Measurements from ENCODE around the gene LSM14A. TPM values are rescaled to one million over a fixed set of nuclear protein-coding genes. Genes with fewer than 3 reads are reported as not detected.
"Not testable (repeated sequence)": the region's sequence is repeated elsewhere in the genome, so short reads cannot be mapped to it uniquely, and the experiment has no call there.

Gene LSM14A
- total RNA-seq, 4 donors from 2014 or later = 94.4 to 172 (median 130) TPM

GRCh38 chr19:34128558-34129250 lies 43.6 kb upstream of the LSM14A start:
- Histone ChIP-seq H3K27ac (replicated peaks in 1 of 4) (no peak overlapping the region), H3K9me3 (no peaks in the 10 kb centered on the region), H3K4me3 (no peak overlapping the region), H3K4me1 (peaks cover under 1 to 2% (median 1%) of the 10 kb centered on the region in 4 donors), H3K27me3 (no peaks in the 10 kb centered on the region), H3K36me3 (no peaks in the 10 kb centered on the region)
- TF ChIP-seq POLR2A (IDR thresholded peaks at IDR 0.05; ENCODE audit: low read depth) (no peak), POLR2AphosphoS5 (IDR thresholded peaks at IDR 0.05) (no peak), EP300 (IDR thresholded peaks at IDR 0.05) (no peak), CTCF (IDR thresholded peaks at IDR 0.05) (no peak)
- 64% methylated on average over 6 of the region's 6 CpGs for WGBS
- no peak for DNase-seq (ENCODE audit: extremely low spot score)
- intact Hi-C loops (cut with DNase I) = no loop called here

- Histone ChIP-seq H3K36me3 (no peaks in the 10 kb centered on the region), H3K4me1 (peaks cover 9 to 12% (median 12%) of the 10 kb centered on the region in 4 donors), H3K4me3 (no peak overlapping the region), H3K27ac (replicated peaks in 1 of 4) (no peak overlapping the region), H3K27me3 (no peaks in the 10 kb centered on the region), H3K9me3 (no peaks in the 10 kb centered on the region)
- intact Hi-C loops (cut with DNase I) = no loop called here
- no peak for TF ChIP-seq CTCF (IDR thresholded peaks at IDR 0.05)
- TF ChIP-seq EP300 (IDR thresholded peaks at IDR 0.05) = no peak
- TF ChIP-seq POLR2A (IDR thresholded peaks at IDR 0.05; ENCODE audit: low read depth) = no peak
- no peak for TF ChIP-seq POLR2AphosphoS5 (IDR thresholded peaks at IDR 0.05)
- DNase-seq (ENCODE audit: extremely low spot score) = no peak
These were observed 41.2 kb upstream of the LSM14A start for GRCh38 chr19:34131100-34131499.

GRCh38 chr19:34132145-34132544 lies 40.2 kb upstream of the LSM14A start:
- H3K4me3 ChIP-seq; DNase-seq (ENCODE audit: extremely low spot score); H3K36me3 ChIP-seq; intact Hi-C loops (cut with DNase I); H3K9me3 ChIP-seq; H3K27ac ChIP-seq (replicated peaks in 1 of 4); H3K27me3 ChIP-seq: not testable (repeated sequence)
- peaks cover 9 to 12% (median 12%) of the 10 kb centered on the region in 4 donors for H3K4me1 ChIP-seq
- WGBS = 93% methylated on average over 3 of the region's 24 CpGs

DNA sequence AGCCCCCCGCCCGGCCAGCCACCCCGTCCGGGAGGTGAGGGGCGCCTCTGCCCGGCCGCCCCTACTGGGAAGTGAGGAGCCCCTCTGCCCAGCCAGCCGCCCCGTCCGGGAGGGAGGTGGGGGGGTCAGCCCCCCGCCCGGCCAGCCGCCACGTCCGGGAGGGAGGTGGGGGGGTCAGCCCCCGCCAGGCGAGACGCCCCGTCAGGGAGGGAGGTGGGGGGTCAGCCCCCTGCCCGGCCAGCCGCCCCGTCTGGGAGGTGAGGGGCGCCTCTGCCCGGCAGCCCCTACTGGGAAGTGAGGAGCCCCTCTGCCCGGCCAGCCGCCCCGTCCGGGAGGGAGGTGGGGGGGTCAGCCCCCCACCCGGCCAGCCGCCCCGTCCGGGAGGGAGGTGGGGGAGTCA lies 39.6 kb upstream of the LSM14A start:
- H3K4me3 ChIP-seq; H3K27me3 ChIP-seq; DNase-seq (ENCODE audit: extremely low spot score); intact Hi-C loops (cut with DNase I); H3K36me3 ChIP-seq; H3K27ac ChIP-seq (replicated peaks in 1 of 4); H3K9me3 ChIP-seq: not testable (repeated sequence)
- peaks cover 9 to 12% (median 12%) of the 10 kb centered on the region in 4 donors for H3K4me1 ChIP-seq
- WGBS = no CpG with 5 or more reads among the region's 32 CpGs

- H3K27me3 ChIP-seq = no peaks in the 10 kb centered on the region
- under 1% methylated on average over 15 of the region's 63 CpGs for whole genome bisulfite sequencing
- H3K27ac ChIP-seq (replicated peaks in 1 of 4) = peak overlapping the region; percentile 84 to 95 (median 88)
- no peak for TF ChIP-seq CTCF (IDR thresholded peaks at IDR 0.05)
- TF ChIP-seq POLR2A (IDR thresholded peaks at IDR 0.05; ENCODE audit: low read depth) = peak; percentile 32
- TF ChIP-seq EP300 (IDR thresholded peaks at IDR 0.05) = no peak
- TF ChIP-seq POLR2AphosphoS5 (IDR thresholded peaks at IDR 0.05) = peak; percentile 88 to 89
- peaks cover 9 to 12% (median 12%) of the 10 kb centered on the region in 4 donors for H3K4me1 ChIP-seq
- intact Hi-C loops (cut with DNase I) = no loop called here
- H3K4me3 ChIP-seq = peak overlapping the region; percentile 65 to 95 (median 71)
- H3K36me3 ChIP-seq = no peaks in the 10 kb centered on the region
- DNase-seq (ENCODE audit: extremely low spot score) = peak; percentile 95
- H3K9me3 ChIP-seq = no peaks in the 10 kb centered on the region
These were observed 37.9 kb upstream of the LSM14A start for GRCh38 chr19:34134190-34135053.
